PFSK-1 (cell line): ENCODE data around the gene TMBIM4.

Experiments
- POLR2AphosphoS5 ChIP-seq: IDR thresholded peaks from 2 replicates; pipeline ENCODE4 v1.6.1; 2012; ENCODE audit warnings: low read depth, mild to moderate bottlenecking, control low read depth, low read length, moderate library complexity
- REST ChIP-seq, 2 experiments: IDR thresholded peaks; 2 replicates each; pipeline versions ENCODE4 v1.6.1 to v1.8.0; 2011 to 2012; ENCODE audit warnings: low read depth in 2 of 2, low read length in 2 of 2, control low read depth in 1 of 2, inconsistent platforms in 1 of 2, mild to moderate bottlenecking in 1 of 2, moderate library complexity in 1 of 2; ENCODE audit not compliant: insufficient read depth in 1 of 2
- SIN3A ChIP-seq: IDR thresholded peaks from 2 replicates; pipeline ENCODE4 v1.6.1; 2012; ENCODE audit warnings: mild to moderate bottlenecking, low read length, moderate library complexity, borderline replicate concordance; ENCODE audit not compliant: insufficient read depth
- TAF1 ChIP-seq: IDR thresholded peaks from 2 replicates; pipeline ENCODE4 v1.6.1; 2012; ENCODE audit warnings: low read length, control low read depth, borderline replicate concordance; ENCODE audit not compliant: insufficient read depth

GRCh38 chr12:66187036-66187435 lies 17.2 kb upstream of the TMBIM4 start:
- TF ChIP-seq SIN3A = no peak
- no peak for TF ChIP-seq POLR2AphosphoS5
- no peak for TF ChIP-seq TAF1
- TF ChIP-seq REST (IDR thresholded peaks at IDR 0.05; ENCODE audit: insufficient read depth in 1 of 2, low read depth in 2 of 2, low read length in 2 of 2) = no peak
